Central memory CD4-positive, alpha-beta T cell (primary cell): ENCODE measurements around the gene CGRRF1.

Experiments used
- DNase-seq: peaks from one replicate; pipeline ENCODE4 v3.0.0; 2022

CGRRF1 gene

DNA sequence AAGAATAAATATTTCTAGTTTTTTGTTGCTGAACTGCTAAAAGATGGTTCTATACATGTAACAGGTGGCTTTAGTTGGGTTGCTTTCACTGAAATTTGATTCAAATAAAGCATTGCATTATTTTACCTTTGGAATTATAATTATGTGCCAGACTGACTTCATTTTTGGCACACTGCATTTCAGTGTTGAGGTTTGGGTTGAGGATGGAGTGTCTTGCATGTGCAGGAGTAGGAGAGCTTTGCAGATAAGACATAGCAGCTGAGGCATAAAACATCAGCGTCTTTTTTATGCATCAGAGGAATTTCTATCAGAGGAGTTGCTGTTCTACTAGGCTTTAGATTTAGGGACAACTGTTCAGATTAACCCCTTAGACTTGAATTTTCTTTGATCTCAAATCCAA lies 74.4 kb downstream of the CGRRF1 start:
- DNase-seq: no peak

GRCh38 chr14:54585214-54585613 lies 75.5 kb downstream of the CGRRF1 start:
- no peak for DNase-seq
